NB4 (cell line): ENCODE results near the gene PDC.

Experiments used
- MYC ChIP-seq: IDR thresholded peaks from 2 replicates; pipeline ENCODE4 v1.6.1; 2011; ENCODE audit warnings: low read depth, low read length
- POLR2A ChIP-seq: IDR thresholded peaks from 2 replicates; pipeline ENCODE4 v1.6.1; 2011; ENCODE audit warnings: mild to moderate bottlenecking; ENCODE audit not compliant: insufficient read length; ENCODE audit errors: extremely low read depth
- TF ChIP-seq, protein P1 (sequence below): IDR thresholded peaks from one replicate; pipeline ENCODE4 v1.5.1; 2012; ENCODE audit warnings: low read depth, low read length
- TF ChIP-seq, protein P2 (sequence below): IDR thresholded peaks from 2 replicates; pipeline ENCODE4 v1.6.1; 2011; ENCODE audit warnings: low read depth, low read length

DNA sequence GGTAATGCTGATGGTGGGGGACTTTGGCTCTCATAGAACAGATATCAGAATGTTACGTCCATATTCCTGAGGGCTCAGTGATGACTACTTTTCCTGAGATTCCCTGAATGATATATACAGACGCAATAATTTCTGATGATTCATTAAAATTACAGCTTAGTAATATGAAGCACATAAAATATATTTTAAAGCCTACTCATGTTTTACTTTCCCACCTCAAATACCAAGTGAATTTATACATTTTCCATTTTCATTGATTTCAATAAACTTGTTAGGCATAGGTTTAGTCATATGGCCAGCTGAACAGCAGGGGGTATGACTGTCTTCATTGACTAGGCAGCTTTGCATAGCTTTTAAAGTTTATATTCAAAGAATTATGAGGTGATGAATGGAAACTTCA lies 26.2 kb upstream of the PDC start:
- TF ChIP-seq, protein P1, sequence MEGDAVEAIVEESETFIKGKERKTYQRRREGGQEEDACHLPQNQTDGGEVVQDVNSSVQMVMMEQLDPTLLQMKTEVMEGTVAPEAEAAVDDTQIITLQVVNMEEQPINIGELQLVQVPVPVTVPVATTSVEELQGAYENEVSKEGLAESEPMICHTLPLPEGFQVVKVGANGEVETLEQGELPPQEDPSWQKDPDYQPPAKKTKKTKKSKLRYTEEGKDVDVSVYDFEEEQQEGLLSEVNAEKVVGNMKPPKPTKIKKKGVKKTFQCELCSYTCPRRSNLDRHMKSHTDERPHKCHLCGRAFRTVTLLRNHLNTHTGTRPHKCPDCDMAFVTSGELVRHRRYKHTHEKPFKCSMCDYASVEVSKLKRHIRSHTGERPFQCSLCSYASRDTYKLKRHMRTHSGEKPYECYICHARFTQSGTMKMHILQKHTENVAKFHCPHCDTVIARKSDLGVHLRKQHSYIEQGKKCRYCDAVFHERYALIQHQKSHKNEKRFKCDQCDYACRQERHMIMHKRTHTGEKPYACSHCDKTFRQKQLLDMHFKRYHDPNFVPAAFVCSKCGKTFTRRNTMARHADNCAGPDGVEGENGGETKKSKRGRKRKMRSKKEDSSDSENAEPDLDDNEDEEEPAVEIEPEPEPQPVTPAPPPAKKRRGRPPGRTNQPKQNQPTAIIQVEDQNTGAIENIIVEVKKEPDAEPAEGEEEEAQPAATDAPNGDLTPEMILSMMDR: no peak
- TF ChIP-seq POLR2A (no peak), MYC (no peak)
- TF ChIP-seq, protein P2, sequence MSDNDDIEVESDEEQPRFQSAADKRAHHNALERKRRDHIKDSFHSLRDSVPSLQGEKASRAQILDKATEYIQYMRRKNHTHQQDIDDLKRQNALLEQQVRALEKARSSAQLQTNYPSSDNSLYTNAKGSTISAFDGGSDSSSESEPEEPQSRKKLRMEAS: no peak
